PFSK-1 (cell line): ENCODE data around the gene NOL4L.

Experiments
- POLR2AphosphoS5 ChIP-seq: IDR thresholded peaks from 2 replicates; pipeline ENCODE4 v1.6.1; 2012; ENCODE audit warnings: low read depth, mild to moderate bottlenecking, control low read depth, low read length, moderate library complexity
- REST ChIP-seq, 2 experiments: IDR thresholded peaks; 2 replicates each; pipeline versions ENCODE4 v1.6.1 to v1.8.0; 2011 to 2012; ENCODE audit warnings: low read depth in 2 of 2, low read length in 2 of 2, control low read depth in 1 of 2, inconsistent platforms in 1 of 2, mild to moderate bottlenecking in 1 of 2, moderate library complexity in 1 of 2; ENCODE audit not compliant: insufficient read depth in 1 of 2
- SIN3A ChIP-seq: IDR thresholded peaks from 2 replicates; pipeline ENCODE4 v1.6.1; 2012; ENCODE audit warnings: mild to moderate bottlenecking, low read length, moderate library complexity, borderline replicate concordance; ENCODE audit not compliant: insufficient read depth
- TAF1 ChIP-seq: IDR thresholded peaks from 2 replicates; pipeline ENCODE4 v1.6.1; 2012; ENCODE audit warnings: low read length, control low read depth, borderline replicate concordance; ENCODE audit not compliant: insufficient read depth

DNA sequence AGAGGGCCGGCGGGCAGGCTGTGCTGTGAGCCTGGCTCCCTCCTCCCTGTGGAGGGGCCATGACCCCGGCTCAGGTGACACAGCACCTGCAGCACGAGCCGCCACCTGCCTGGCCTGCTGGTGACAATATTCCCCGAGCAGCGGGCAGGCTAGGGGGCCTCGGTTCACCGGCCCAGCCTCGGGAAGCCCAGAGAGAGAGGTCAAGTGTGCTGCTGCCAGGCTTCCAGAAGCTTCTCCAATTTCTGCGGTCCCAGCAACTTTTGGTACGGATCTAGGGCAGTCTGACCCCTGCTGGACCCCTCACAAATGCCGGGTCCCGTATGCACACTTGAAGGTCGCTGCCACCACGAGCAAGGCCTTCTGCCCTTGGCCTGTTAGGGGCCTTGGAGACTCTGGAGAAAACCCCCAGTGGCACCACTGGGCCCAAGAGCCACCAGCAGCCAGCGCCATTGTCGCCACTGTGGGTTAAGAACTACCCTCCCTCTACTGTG lies 38.6 kb upstream of the NOL4L start:
- TF ChIP-seq TAF1, result no peak
- TF ChIP-seq POLR2AphosphoS5, result no peak
- TF ChIP-seq REST (IDR thresholded peaks at IDR 0.05; ENCODE audit: insufficient read depth in 1 of 2, low read depth in 2 of 2, low read length in 2 of 2), result no peak
- no peak for TF ChIP-seq SIN3A
